ENCODE measurements around the gene KIAA1217.

GRCh38 chr10:24496906-24497305, 288.0 kb downstream of the KIAA1217 start:
- TF ChIP-seq POLR2AphosphoS5 (IDR thresholded peaks at IDR 0.05), result no peak
- no peak for TF ChIP-seq CTCF (IDR thresholded peaks at IDR 0.05; ENCODE audit: poor library complexity, severe bottlenecking)
- TF ChIP-seq REST (IDR thresholded peaks at IDR 0.05; ENCODE audit: borderline replicate concordance), result no peak
- no peak for TF ChIP-seq EZH2 (IDR thresholded peaks at IDR 0.05; ENCODE audit: borderline replicate concordance, insufficient read depth, low read length, poor library complexity, severe bottlenecking)
- TF ChIP-seq TAF1 (IDR thresholded peaks at IDR 0.05; ENCODE audit: low read depth), result no peak
- no peak for TF ChIP-seq EP300 (conservative IDR thresholded peaks at IDR 0.05; ENCODE audit: poor library complexity, severe bottlenecking)
- TF ChIP-seq MXI1 (conservative IDR thresholded peaks at IDR 0.05; ENCODE audit: poor library complexity, severe bottlenecking), result no peak
- no peak for TF ChIP-seq SMC3 (conservative IDR thresholded peaks at IDR 0.05; ENCODE audit: poor library complexity)
